Iris pigment epithelial cell (primary cell): ENCODE results near the gene RAB7A.
"Not testable (repeated sequence)": the region's sequence is repeated elsewhere in the genome, so short reads cannot be mapped to it uniquely, and the experiment has no call there.

Experiments
- DNase-seq: peaks from one replicate; pipeline ENCODE4 v3.0.0-alpha.2; 2011; ENCODE audit warnings: low read depth

The RAB7A gene

DNA sequence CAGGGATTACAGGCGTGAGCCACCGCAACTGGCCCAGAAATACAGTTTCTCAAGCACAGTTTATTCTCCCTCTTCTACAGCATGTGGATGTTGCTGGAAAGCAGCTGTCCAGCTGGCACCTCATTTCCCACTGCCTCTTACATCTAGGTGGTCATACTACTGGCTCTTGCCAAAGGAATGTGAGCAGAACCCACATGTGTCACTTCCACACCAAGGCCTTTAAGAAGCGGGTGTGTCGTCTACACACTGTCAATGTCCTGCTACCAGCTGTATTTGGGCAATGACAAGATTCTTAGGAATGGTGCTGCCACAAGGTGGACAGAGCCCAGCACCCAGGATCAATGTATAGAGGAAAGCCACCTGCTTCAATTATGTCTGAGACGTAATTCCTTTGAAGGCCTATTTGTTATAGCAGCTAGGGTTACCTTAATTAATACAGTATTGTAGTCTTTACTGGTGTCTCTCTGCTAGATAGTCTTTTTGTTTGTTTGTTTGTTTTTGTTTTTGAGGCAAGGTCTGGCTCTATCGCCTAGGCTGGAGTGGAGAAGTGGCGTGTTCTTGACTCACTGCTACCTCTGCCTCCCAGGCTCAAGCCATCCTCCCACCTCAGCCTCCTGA, 15.1 kb upstream of the RAB7A start:
- DNase-seq = no peak

DNA sequence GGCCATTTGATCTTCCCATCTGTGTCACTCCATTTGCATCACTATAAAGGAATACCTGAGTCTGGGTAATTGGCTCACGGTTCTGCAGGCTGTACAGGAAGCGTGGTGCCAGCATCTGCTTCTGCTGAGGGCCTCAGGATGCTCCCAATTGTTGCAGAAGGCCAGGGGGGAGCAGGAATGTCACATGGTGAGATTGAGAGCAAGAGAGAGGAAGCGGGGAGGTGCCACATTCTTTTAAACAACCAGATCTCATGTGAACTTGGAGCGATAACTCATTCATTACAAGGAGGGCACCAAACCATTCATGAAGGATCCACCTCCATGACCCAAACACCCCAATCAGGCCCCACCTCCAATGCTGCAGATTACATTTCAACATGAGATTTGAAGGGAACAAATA, 13.1 kb upstream of the RAB7A start:
- DNase-seq = no peak

DNA sequence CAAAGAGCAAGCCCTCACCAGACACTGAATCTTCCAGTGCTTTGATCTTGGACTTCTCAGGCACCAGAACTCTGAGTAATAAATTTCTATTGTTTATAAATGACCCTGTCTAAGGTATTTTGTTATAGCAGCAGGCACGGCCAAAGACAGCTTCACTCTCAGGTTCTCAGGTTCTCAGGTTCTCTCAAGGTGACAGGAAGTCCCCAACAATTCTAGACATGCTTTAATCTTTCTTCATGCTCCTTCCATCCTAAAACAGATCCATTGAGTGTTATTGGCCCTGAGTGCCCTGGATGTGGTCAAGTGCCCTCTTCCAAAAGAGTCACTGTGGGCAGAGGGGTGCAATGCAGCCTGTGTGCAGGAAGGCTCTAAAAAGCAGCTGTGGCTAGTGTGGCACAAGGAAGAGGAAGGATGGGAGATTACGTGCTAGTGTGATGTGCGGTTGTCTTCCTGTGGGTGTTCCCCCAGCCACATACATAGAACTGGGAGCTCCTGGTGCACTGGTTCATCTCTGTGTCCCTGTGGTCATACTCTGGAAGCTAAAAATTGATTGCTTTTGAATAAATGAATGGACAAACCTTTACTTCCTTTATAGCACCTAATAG, 11.0 kb upstream of the RAB7A start:
- no peak for DNase-seq

DNA sequence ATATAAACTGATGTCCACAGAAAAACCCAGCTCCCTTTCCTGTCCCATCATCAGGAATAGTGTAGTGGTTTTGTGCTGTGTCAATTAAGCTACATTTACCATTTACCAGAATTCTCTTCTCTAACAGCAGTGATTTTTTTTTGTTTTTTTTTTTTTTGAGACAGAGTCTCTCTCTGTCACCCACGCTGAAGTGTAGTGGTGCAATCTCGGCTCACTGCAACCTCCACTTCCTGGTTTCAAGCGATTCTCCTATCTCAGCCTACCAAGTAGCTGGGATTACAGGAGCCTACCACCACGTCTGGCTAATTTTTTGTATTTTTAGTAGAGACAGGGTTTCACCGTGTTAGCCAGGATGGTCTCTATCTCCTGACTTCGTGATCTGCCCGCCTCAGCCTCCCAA, 7.1 kb upstream of the RAB7A start:
- DNase-seq = not testable (repeated sequence)

DNA sequence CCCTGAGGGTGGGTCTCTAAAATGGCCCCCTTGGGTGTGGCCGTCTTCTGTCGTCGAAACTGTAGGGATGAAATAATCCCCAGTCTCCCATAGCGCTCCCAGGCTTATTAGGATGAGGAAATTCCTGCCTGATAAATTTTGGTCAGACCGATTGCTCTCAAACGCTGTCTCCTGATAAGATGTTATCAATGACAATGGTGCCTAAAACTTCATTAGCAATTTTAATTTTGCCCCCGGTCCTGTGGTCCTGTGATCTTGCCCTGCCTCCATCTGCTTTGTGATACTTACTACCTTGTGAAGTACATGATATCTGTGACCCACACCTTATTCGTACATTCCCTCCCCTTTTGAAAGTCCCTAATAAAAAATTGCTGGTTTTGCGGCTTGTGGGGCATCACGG, 5.1 kb upstream of the RAB7A start:
- no peak for DNase-seq

DNA sequence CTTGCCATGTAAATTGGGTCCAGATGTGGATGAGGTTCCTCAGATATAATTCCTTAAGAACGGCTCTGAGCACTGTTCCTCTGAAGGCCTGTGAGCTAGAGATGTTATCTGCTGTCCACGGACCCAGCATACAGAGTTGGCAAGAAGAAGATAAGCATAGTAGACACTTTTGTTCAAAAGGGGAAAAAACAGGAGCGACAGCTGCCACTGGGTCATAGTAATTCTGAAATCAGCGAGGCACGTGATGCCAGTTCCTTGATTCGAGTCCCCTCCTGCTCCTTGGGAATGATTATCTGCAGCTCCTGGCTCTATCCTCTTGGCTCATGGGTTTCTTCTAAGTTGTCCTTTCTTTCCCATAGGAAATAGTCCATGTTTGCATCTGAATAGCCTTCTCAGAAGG, 2.5 kb upstream of the RAB7A start:
- DNase-seq = no peak

DNA sequence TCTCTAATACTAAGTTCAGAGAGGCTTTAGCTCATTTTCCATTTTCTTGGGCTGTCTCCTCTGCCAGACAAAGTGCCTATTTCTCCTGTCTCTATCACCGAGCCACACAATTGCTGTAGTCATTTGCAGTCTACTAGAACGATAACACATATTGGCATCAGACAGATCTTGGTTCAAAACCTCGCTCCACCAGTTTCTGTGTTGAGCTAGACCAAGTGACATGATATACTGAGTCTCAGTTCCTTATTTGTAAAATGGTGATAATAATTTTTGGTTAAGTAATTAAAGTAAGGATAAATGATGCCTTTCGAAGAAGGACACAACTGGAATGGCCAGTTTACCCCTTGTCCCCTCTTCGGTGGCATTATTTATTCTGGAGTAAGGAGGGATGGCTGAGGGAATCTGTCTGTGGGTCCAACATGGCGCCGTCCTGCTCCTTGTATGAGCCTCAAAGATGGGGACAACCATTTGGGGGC, 398 bp upstream of the RAB7A start:
- no peak for DNase-seq

DNA sequence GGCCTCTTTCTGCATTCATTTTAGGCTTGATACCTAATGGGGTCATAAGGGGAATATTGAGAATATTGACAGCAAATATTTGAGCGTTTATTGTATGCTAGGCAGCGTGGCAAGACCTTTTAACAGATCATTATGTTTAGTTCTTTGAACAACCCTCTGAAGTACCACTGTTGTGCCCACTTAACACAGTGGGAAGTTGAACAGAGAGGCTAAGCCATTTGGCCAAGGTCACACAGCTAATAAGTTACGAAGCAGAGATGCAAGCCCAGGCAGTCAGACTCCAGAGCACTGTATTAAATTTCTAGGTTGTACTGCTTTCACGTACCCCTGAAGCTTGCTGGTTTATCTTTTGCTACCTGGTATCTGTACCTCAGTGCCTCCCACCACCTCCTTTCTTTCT, 1.1 kb downstream of the RAB7A start:
- DNase-seq = no peak

DNA sequence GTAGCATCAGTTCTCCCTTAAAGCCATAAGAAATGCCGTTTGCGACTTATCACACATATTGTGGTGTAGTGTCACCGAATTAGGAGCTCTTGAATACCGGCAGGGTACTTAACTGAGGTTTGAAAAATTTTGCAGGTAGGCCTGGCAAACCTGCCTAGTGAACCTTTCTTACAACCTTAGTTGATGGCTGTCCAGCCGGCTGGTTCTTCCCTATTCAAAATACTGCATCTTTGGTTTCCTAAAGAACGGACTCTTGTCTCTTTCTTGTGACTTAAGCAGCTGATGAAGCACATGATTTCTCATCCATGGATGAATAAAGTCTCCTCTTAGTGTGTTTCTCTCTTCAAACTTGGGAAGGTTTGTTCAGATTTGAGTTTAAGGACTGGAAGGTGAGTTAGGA, 1.5 kb downstream of the RAB7A start:
- no peak for DNase-seq

DNA sequence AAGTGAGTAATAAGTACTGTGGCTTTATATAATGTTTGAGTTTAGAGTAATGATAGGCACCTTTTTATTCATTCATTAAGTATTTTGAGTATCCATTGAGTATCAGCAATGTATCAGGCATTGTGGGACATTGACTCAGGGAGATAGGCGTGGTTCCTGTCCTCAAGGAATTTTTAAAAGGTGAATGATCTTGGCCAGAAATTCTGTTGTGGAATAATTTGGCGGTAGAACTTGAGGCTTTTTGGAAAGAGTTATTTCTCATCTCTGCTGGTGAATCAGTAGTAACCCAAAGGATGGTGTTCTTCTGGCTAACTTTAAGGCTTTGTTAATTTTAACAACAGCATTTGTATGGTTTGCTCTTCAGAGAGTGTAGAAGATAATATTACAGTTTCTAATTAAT, 2.0 kb downstream of the RAB7A start:
- no peak for DNase-seq

DNA sequence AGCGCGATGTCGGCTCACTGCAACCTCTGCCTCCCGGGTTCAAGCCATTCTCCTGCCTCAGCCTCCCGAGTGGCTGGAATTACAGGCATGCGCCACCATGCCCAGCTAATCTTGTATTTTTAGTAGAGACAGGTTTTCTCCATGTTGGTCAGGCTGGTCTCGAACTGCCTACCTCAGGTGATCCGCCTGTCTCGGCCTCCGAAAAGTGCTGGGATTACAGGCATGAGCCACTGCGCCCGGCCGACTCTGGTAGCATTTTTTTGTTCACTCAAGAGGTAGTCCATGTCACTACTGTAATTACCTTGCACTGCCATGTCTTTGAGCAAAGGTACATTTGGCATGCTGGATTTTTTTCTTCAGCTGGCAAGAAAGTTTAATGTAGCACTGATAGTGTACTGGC, 2.5 kb downstream of the RAB7A start:
- DNase-seq = not testable (repeated sequence)

DNA sequence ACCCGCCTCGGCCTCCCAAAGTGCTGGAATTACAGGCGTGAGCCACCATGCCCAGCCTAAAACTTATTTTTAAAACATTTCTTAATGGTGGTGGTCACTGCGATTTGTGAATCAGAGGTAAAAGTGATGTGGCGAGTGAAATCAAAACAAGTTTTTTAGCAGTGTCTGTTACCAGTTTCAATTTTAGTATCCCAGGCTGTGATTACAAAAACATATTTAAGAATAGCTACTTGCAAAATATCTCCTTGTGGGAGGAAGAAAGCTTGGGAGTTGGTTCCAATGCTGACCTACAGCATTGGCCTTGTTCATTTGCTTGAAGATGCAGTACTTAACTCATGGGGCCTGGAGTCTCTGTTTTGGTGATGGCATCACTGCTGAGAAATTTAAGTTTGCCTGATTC, 4.5 kb downstream of the RAB7A start:
- no peak for DNase-seq

DNA sequence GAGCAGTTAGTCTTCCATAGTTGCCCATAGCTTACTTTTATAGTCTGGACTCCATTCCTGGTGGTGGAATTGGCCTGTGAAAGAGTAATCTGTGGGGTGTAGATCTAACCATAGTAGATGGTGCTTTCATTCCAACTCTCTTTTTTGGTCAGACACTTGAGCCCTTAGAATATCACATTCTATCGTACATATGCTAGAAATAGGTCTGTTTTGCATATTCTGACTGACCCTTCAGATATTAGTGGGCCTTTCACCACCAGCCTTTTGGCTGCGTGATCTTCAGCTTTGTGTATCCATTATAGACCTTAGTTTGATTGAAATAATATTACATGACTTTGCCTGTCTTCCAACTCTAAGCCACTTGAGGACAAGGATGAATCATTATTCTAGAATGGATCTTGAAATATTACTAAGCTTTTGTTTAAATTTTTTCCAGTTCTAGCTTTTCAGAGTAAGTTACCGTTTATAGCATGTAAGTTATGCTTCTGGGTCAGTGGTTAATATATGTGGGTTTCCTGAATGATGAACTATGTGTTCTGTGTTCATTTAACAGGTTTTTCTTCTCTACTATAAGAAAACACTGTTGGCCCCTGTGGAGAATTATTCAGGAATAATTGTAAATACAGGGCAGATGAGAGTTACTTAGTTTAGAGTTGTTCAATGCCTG, 8.7 kb downstream of the RAB7A start:
- peak; percentile 30 for DNase-seq

DNA sequence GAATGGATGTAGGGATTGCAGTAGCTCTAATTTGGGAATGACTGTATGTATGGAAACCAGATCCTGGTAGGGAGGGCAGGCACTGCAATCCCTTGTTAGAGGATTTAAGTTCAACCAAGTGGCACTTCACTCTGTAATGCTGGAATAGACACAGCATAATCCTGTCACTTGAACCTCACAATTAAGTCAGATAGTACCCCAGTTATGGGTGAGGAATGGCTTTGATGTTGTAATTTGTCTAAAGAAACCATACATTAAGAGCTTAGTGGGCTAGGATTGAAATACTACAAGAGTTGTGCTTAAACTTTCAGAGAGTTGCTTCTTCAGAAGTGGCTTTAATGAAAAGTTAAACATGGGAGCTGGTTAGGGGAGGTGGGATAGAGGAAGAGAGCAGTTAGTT, 9.3 kb downstream of the RAB7A start:
- DNase-seq = no peak

DNA sequence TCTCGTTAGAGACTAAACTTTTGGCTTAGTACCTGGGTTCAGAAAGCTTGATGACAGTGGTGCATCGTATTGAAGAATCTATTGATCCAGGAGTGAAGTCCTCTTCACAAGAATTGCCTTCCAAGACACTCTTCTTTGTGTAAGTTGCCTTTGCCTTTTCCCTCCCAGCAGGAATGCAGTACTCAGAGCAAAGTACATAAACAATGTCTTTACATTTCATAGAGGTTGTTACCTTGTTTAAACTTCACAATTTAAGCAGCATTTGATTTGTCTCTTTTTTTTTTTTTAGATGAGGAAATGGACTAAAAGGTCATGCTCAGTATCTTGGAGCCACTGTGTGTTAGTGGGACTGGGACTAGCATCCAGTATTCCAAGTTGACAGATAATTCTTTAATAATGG, 9.9 kb downstream of the RAB7A start:
- no peak for DNase-seq

DNA sequence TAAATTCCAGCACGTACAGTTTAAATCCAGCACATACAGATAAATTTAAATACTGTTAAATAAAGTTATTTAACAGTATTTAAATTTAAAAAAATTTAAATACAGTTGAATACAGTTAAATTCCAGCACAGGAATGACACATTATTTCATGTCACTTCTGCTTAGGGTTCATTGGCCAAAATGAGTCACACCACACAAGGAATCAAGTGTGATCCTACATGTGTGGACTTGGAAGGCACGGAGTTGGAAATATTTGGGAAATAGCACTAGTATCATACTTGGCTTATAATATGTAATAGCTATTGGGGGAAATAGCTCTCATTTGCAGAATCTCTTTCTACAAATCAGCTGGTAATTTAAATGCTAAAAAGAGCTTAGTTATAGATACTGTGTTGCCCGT, 10.6 kb downstream of the RAB7A start:
- no peak for DNase-seq

DNA sequence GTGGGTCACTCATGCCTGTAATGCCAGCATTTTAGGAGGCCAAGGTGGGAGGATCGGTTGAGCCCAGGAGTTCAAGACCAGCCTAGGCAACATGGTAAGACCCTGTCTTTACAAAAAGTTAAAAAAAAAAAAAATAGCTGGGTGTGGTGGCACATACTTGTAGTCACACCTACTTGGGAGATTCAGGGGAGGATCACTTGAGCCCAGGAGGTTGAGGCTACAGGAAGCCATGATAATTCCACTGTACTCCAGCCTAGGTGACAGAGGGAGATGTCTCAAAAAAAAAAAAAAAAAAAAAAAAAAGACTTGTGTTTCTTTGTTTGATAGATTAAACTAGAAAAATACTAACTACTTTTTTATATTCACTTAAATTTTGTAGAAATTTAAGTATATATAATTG, 14.6 kb downstream of the RAB7A start:
- no peak for DNase-seq

DNA sequence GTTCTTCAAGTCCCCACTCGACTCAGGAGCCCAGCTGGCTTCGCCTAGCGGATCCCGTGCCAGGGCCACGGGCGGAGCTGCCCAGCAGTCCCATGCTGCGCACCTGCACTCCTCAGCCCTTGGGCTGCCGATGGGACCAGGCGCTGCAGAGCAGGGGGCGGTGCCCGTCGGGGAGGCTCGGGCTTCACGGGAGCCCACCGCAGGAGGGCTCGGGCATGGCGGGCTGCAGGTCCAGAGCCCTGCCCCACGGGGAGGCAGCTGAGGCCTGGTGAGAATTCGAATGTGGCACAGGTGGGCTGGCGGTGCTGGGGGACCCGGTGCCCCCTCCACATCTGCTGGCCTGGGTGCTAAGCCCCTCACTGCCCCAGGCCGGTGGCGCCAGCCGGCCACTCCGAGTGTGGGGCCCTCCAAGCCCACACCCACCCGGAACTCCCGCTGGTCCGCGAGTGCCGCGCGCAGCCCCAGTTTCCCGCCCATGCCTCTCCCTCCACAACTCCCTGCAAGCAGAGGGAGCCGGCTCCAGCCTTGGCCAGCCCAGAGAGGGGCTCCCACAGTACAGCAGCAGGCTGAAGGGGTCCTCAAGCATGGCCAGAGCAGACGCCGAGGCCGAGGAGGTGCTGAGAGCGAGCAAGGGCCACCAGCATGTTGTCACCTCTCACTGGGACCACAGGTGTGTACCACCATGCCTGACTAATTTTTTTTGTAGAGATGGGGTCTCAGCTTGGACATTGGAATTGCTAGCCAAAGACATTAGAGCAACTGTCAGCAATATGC, 17.0 kb downstream of the RAB7A start:
- DNase-seq = no peak

DNA sequence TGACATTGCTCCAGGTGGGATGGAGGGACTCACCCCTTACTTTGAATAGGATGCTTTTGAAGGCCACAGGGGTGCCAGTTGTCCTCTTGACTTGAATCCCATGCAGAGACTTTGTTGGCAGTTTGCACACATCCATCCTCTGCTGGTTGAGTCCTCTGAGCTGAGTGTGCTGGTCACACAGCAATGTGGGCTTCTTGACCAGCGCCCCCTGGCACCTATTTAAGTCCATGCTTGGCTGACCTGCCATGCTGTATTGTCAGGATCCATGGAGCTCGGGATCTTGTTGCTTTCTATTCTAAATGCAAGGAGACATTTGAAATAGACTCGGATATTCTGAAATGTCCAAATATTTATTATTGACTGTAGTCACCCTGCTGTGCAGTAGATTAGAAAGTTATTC, 19.8 kb downstream of the RAB7A start:
- DNase-seq = no peak

DNA sequence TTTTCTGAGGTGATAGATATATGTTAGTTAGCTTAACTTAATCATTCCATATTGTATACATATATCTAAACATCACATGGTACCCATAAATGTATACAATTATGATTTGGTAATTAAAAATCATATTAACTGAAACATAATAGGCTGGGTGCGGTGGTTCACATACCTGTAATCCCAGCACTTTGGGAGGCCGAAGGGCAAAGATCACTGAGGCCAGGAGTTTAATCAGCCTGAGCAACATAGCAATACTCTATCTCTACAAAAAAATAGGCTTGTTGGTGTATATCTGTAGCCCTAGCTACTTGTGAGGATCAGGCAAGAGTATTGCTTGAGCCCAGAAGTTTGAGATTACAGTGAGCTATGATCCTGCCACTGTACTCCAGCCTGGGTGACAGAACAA, 20.9 kb downstream of the RAB7A start:
- no peak for DNase-seq

DNA sequence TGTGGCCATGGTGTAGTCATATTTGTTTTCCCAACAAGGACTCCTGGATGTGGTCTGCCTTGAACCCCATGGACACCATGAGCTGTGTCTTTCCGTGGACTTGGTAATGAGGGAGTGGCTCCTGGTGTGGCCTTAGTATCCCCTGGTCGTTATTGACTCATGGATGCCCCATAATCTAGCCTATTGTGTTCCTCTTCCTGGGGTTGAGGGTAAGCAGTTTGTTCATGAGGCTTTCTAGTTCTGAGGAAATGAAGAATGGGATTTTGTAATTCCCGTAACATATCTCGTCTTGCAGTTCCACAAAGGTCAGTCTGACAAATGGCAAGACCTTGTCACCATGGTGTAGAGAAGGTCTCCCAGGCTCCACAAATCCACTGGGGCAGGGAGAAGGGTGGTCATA, 22.6 kb downstream of the RAB7A start:
- DNase-seq = no peak

DNA sequence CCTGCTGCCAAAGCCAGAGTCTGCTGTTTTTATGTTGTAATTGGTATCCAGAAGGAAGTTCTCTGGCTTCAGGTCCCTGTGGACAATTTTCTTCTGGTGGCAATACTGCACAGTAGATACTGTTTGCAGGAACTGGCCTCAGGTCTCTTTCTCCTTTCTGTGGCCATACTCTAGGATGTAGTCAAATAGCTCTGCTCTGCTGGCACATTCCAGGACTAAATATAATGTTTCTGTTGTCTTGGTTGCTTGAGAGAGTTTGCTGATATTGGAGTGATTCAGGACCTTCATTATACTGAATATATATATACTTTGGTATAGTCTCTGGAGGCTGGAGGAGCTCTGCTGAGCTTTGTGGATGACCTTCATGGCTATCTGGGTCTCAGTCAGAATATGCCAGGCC, 23.1 kb downstream of the RAB7A start:
- DNase-seq = no peak

DNA sequence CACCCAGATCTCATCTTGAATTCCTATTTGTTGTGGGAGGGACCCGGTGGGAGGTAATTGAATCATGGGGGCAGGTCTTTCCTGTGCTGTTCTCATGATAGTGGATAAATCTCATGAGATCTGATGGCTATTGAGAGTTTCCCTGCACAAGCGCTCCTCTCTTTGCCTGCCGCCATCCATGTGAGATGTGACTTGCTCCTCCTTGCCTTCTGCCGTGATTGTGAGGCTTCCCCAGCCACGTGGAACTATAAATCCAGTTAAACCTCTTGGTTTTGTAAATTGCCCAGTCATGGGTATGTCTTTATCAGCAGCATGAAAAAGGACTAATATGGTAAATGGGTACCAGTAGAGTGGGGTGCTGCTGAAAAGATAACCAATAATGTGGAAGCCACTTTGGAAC, 23.6 kb downstream of the RAB7A start:
- DNase-seq = not testable (repeated sequence)
